Astrocyte (in vitro differentiated cells and primary cell): ENCODE measurements around the gene FAM83E.

Experiments
- EZH2 ChIP-seq: IDR thresholded peaks from 2 replicates; pipeline ENCODE4 v1.6.1; 2012; ENCODE audit warnings: mild to moderate bottlenecking, low read length, inconsistent platforms; ENCODE audit not compliant: insufficient read depth
- TF ChIP-seq, protein P1 (sequence below): IDR thresholded peaks from 2 replicates; pipeline ENCODE4 v1.5.1; 2011; ENCODE audit warnings: low read depth, mild to moderate bottlenecking, inconsistent platforms, low read length, moderate library complexity; ENCODE audit not compliant: insufficient read depth

- TF ChIP-seq, protein P1, sequence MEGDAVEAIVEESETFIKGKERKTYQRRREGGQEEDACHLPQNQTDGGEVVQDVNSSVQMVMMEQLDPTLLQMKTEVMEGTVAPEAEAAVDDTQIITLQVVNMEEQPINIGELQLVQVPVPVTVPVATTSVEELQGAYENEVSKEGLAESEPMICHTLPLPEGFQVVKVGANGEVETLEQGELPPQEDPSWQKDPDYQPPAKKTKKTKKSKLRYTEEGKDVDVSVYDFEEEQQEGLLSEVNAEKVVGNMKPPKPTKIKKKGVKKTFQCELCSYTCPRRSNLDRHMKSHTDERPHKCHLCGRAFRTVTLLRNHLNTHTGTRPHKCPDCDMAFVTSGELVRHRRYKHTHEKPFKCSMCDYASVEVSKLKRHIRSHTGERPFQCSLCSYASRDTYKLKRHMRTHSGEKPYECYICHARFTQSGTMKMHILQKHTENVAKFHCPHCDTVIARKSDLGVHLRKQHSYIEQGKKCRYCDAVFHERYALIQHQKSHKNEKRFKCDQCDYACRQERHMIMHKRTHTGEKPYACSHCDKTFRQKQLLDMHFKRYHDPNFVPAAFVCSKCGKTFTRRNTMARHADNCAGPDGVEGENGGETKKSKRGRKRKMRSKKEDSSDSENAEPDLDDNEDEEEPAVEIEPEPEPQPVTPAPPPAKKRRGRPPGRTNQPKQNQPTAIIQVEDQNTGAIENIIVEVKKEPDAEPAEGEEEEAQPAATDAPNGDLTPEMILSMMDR, result no peak
- no peak for TF ChIP-seq EZH2
Observed at GRCh38 chr19:48595833-48596232, 19.0 kb downstream of the FAM83E start.
